RWPE2 (cell line): ENCODE results near the gene B3GNT2.
"Not testable (repeated sequence)": the region's sequence is repeated elsewhere in the genome, so short reads cannot be mapped to it uniquely, and the experiment has no call there.

Source experiments
- ATAC-seq: fragments of 200-7000 bp; cut with Tn5 transposase; 3 replicates; pipeline ENCODE4 v1.9.1; 2021; ENCODE audit warnings: low read depth
- DNase-seq: peaks from one replicate; pipeline ENCODE4 v3.0.0-alpha.2; 2020; ENCODE audit warnings: low spot score
- H3K27ac ChIP-seq: fragments of 450-650 bp; 2 replicates; pipeline ENCODE4 v1.5.1; 2017; ENCODE audit warnings: mild to moderate bottlenecking; ENCODE audit not compliant: poor library complexity, severe bottlenecking
- H3K27me3 ChIP-seq: fragments of 250-450 bp; sonication (Bioruptor Pico); 2 replicates; pipeline ENCODE4 v1.5.1; 2021; ENCODE audit warnings: mild to moderate bottlenecking, moderate library complexity; ENCODE audit not compliant: insufficient read depth, poor library complexity, severe bottlenecking
- H3K36me3 ChIP-seq: fragments of 250-450 bp; sonication (Bioruptor Pico); 2 replicates; pipeline ENCODE4 v1.5.1; 2020; ENCODE audit warnings: low read depth, mild to moderate bottlenecking, moderate library complexity
- H3K4me1 ChIP-seq: fragments of 250-450 bp; sonication (Bioruptor Pico); 2 replicates; pipeline ENCODE4 v1.5.1; 2021; ENCODE audit warnings: mild to moderate bottlenecking, moderate library complexity; ENCODE audit not compliant: insufficient read depth, poor library complexity, severe bottlenecking
- H3K4me3 ChIP-seq: fragments of 250-450 bp; sonication (Bioruptor Pico); 2 replicates; pipeline ENCODE4 v1.5.1; 2021; ENCODE audit warnings: mild to moderate bottlenecking, moderate library complexity; ENCODE audit not compliant: severe bottlenecking
- H3K9me3 ChIP-seq: fragments of 250-450 bp; sonication (Bioruptor Pico); 2 replicates; pipeline ENCODE4 v1.5.1; 2021; ENCODE audit warnings: mild to moderate bottlenecking, moderate library complexity; ENCODE audit not compliant: severe bottlenecking
- TF ChIP-seq, protein P1 (sequence below): fragments of 450-650 bp; IDR thresholded peaks from one replicate; pipeline ENCODE4 v1.5.1; 2017; ENCODE audit warnings: mild to moderate bottlenecking, moderate library complexity; ENCODE audit not compliant: poor library complexity, severe bottlenecking

Gene B3GNT2

DNA sequence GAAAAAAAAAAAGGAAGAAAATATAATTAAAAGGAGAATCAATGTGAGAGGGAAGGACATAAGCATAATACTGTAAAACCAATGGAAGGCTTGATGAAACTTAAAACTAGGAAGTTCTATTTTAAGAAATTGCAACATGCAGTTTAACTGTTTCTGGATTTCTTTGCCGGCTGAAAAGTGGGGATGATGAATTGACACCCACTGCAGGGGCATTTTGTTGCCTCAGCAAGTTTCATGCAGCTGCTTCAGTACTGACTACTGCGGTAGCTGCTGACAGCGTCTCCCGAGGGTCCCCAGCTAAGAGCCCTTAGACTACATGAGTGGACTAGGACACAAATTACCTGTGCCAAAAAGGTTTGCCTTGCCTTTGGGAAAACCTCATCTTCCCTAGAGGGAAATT is 69.2 kb downstream of the B3GNT2 start:
- ATAC-seq (no peak), DNase-seq (no peak)
- Histone ChIP-seq H3K27ac (no peak overlapping the region), H3K4me3 (no peak overlapping the region), H3K4me1 (no peaks in the 10 kb centered on the region), H3K27me3 (no peaks in the 10 kb centered on the region), H3K36me3 (no peaks in the 10 kb centered on the region), H3K9me3 (no peaks in the 10 kb centered on the region)
- TF ChIP-seq, protein P1, sequence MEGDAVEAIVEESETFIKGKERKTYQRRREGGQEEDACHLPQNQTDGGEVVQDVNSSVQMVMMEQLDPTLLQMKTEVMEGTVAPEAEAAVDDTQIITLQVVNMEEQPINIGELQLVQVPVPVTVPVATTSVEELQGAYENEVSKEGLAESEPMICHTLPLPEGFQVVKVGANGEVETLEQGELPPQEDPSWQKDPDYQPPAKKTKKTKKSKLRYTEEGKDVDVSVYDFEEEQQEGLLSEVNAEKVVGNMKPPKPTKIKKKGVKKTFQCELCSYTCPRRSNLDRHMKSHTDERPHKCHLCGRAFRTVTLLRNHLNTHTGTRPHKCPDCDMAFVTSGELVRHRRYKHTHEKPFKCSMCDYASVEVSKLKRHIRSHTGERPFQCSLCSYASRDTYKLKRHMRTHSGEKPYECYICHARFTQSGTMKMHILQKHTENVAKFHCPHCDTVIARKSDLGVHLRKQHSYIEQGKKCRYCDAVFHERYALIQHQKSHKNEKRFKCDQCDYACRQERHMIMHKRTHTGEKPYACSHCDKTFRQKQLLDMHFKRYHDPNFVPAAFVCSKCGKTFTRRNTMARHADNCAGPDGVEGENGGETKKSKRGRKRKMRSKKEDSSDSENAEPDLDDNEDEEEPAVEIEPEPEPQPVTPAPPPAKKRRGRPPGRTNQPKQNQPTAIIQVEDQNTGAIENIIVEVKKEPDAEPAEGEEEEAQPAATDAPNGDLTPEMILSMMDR = no peak

GRCh38 chr2:62266433-62267038 is 70.6 kb downstream of the B3GNT2 start:
- Histone ChIP-seq H3K4me1 (no peaks in the 10 kb centered on the region), H3K9me3 (no peaks in the 10 kb centered on the region), H3K27me3 (no peaks in the 10 kb centered on the region), H3K4me3 (no peak overlapping the region), H3K27ac (no peak overlapping the region), H3K36me3 (no peaks in the 10 kb centered on the region)
- DNase-seq (no peak), ATAC-seq (peak; percentile 74)
- TF ChIP-seq, protein P1 = no peak

DNA sequence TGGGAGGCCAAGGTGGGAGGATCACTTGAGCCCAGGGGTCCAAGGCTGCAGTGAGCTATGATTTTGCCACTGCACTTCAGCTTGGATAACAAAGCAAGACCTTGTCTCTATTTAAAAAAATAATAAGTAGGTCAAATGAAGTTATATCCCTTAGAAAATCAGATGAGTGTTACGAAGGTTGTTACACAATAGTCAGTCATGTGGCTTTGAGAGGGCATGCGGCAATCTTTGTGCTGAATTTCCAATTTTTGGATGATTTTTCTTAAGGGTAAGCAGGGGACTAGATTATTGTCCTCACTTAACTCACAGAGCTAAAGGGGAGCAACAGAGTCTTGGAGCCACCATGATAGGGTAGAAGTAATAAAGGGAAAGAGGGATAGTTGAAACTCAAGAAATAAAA is 71.8 kb downstream of the B3GNT2 start:
- Histone ChIP-seq H3K9me3 (no peaks in the 10 kb centered on the region), H3K4me1 (no peaks in the 10 kb centered on the region), H3K4me3 (no peak overlapping the region), H3K36me3 (no peaks in the 10 kb centered on the region), H3K27ac (no peak overlapping the region), H3K27me3 (no peaks in the 10 kb centered on the region)
- TF ChIP-seq, protein P1 = no peak
- no peak for DNase-seq
- no peak for ATAC-seq

- DNase-seq = not testable (repeated sequence)
Observed at GRCh38 chr2:62268681-62269188, 72.8 kb downstream of the B3GNT2 start.

GRCh38 chr2:62270728-62271127 is 74.8 kb downstream of the B3GNT2 start:
- Histone ChIP-seq H3K4me1 (no peaks in the 10 kb centered on the region), H3K4me3 (no peak overlapping the region), H3K9me3 (no peaks in the 10 kb centered on the region), H3K36me3 (no peaks in the 10 kb centered on the region), H3K27me3 (no peaks in the 10 kb centered on the region), H3K27ac (no peak overlapping the region)
- DNase-seq (no peak), ATAC-seq (no peak)
- TF ChIP-seq, protein P1 = no peak

More at GRCh38 chr2:62268681-62269188, 72.8 kb downstream of the B3GNT2 start:
- H3K4me3 ChIP-seq, H3K9me3 ChIP-seq, H3K27me3 ChIP-seq, H3K4me1 ChIP-seq, H3K27ac ChIP-seq, H3K36me3 ChIP-seq, ATAC-seq: not testable (repeated sequence)
